Embryonic facial prominence (tissue), 1 donor: ENCODE data around the gene PGAM1.
"Not testable (repeated sequence)": the region's sequence is repeated elsewhere in the genome, so short reads cannot be mapped to it uniquely, and the experiment has no call there.

Source experiments
- DNase-seq: peaks from one replicate; pipeline ENCODE4 v3.0.0-alpha.2; 2016; ENCODE audit errors: extremely low spot score

The PGAM1 gene

DNA sequence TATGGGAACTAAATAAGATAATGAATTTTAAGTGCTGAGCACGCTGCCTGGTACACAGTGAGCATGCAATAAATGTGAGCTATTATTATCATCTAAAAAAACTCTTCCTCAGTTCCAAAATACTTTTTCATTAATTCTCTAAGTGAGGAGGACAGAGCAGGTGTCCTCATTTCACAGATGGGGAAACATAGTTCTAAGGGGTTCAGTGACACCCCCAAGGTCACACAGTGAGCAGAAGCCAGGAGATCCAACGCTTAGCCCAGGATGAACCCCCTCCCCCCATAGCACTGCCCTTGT lies 18.1 kb upstream of the PGAM1 start:
- DNase-seq: no peak

DNA sequence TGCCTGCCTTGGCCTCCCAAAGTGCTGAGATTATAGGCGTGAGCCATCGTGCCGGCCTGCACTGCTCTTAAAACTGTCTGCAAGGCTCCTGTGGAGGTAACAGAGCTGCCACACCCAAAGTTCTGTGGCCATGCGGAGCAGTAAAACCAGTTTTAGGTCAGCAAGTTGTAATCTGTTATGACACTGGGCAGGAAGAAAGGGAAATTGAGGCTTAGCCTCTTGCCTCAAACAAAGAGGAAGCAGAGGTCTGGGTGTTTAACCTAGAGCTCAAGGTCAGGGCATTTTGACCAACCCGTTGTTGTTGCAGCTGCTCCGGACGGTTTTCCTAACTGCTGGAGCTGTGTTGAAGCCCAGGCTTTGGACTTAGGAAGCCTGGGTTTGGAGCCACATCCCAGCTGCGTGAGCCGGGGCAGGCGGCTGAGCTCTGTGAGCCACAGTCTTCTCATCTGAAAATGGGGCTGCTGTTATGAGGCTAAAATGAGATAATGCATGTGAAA lies 17.4 kb upstream of the PGAM1 start:
- DNase-seq: no peak

DNA sequence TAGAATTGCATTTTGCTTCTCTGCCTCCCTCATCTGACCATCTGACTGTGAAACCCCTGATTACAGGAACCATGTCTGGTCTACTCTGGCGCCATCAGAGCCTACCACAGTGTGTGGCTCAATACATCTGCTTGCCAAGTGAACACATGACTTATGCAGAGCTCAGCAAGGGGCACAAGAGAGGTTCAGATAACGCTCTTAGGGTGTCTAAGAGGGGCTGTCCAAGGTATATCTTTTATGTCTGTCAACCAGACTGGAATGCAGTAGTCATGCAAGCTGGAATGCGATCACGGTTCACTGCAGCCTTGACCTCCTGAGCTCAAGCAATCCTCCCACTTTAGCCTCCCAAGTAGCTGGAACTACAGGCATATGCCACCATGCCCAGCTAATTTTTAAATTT lies 14.6 kb upstream of the PGAM1 start:
- no peak for DNase-seq

DNA sequence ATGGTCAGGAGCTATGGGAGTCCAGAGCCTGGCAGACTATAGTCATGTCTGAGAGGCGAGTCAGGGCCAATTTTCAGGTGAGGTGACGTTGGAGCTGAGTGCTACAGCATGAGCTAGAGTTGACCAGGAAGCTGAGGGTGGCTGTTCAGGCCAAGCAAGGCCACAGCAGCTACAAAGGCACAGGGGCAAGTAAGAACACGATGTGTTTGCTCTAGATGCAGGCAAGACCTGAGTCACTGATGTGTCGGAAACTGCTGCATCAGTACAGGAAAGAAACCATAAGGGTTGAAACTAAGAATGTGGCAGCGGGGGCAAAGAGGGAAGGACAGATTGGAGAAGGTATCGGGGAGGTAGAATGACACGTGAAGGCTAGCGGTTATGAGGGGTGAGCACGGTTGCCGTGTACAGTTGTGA lies 13.1 kb upstream of the PGAM1 start:
- DNase-seq: no peak

DNA sequence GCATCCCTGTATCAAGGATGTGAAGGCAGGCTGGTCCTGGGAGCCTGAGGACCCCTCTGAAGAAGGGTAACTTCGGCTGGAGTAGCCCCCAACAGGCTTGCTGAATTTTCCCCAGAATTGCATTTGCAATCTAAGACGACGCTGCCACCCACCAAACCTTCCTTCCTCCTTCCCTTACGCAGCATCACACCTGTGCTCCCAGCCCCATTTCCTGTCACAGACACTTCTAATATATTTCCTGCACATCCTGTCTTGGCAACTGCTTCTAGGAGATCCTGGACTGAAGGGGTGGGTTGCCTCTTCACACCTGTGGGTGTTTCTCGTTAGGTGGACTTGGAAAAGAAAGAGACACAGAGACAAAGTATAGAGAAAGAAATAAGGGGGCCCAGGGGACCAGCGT lies 9.4 kb upstream of the PGAM1 start:
- no peak for DNase-seq

DNA sequence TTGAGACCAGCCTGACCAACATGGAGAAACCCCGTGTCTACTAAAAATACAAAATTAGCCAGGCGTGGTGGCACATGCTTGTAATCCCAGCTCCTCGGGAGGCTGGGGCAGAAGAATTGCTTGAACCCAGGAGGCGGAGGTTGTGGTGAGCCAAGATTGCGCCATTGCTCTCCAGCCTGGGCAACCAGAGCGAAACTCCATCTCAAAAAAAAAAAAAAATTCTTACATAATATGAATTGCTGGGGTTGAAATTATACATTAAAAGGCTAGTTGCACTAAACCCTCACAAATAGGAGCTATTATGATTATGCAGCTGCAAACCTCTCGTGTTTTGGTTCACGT lies 2.3 kb upstream of the PGAM1 start:
- not testable (repeated sequence) for DNase-seq

DNA sequence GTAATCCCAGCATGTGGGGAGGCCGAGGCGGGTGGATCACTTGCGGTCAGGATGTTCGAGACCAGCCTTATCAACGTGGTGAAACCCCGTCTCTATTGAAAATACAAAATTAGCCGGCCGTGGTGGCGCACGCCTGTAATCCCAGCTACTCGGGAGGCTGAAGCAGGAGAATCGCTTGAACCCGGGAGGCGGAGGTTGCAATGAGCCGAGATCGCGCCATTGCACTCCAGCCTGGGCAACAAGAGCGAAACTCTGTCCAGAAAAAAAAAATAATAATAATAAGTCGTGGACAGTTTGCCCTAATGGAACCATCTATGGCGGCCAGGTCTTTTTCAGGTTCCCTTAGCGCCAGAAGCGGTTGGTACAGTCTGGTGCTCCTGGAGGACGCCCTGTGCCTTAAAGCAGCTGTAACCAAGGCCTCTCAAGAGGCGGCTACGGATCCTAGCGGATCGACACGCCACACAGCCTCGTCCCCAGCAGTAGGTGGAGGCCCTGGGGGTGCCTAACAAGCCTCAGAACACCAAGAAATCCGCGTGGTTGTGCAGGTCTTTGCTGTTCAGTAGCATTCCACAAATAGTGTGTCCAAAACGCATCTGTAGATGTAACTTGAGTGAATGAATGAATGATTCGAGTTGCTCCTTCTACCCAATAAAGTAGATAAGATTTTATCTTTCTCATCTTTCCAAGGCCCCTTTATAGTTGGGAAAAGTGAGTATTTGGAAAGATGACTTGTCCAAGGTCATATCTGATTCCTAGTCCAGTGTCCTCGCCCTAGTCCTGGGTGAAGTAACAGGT lies 982 bp downstream of the PGAM1 start:
- no peak for DNase-seq

DNA sequence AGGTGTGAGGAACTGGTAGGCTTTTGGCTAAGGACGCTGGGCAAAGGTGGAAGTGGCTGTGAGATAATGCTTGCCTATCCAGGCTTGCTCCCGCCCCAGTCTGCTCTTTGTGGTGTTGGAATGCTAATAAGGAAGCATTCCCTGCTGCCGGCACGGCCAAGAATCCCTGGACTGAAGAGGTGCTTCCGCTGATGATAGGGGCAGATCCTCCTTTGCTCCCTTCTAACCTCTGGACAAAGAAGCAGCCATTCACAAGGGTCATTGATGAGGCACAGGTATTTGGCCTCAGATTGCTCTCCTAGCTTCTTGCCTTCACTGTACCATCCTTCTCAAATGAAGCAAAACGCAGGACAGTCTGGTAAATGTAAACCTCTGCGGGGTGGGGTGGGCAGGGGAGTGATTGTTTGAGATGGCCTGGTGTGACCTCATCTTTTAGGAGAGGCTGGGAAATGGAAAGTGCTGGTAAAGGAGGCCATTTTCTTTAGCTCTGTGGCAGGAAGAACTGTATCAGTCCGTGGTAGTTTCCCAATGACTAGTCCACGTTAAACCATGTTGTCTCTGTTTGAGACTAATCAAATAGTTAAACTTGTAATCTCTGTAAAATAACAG lies 1.7 kb downstream of the PGAM1 start:
- no peak for DNase-seq

DNA sequence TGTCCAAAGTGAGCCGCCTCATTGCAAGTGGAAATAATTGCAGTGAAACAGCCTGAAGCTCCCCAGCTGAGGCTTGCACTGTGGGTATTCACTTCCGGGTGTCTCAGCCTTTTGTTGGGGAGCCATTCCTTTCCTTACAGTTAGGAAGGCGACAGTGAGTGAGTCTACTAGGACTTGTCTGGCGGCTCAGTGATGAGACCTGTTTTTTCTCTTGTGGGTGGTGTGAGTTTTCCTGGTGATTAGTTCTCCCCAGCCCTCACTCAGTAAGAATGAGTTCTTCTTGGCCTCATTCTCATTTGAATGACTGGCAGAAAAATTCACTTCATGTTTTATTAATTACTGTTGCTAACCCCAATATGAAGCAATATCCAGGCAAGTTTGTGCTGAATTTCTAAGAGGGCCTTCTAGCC lies 2.6 kb downstream of the PGAM1 start:
- no peak for DNase-seq

DNA sequence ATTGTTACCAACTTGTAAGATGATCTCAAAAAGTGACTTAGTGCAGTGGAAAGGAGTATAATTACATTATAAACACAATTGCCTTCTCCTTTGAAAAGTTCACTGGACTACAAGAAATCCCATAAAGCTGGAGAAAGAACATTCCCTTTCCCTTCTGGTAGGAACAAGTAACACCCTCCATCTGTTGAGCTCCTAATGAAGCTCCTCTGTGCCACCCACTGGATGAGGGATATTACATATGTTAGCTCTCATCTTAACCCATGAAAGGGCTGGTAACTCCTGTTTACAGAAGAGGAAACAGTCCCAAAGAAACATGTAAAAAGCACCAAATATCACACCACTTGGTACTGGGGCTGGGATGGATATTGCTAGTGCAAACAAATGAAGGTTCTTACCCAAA lies 8.1 kb downstream of the PGAM1 start:
- DNase-seq: no peak

DNA sequence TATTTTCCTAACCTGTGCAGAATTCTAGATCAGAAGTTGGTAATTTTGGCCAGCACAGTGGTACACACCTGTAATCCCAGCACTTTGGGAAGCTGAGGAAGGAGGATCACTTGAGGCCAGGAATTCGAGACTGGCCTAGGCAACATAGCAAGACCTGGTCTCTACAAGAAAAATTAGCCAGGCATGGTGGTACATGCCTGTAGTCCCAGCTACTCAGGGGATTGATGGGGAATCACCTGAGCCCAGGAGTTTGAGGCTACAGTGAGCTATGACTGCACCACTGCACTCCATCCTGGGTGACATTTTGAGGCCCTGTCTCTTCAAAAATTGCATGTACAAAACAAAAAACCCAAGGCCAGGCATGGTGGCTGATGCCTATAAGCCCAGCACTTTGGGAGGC lies 8.6 kb downstream of the PGAM1 start:
- no peak for DNase-seq

DNA sequence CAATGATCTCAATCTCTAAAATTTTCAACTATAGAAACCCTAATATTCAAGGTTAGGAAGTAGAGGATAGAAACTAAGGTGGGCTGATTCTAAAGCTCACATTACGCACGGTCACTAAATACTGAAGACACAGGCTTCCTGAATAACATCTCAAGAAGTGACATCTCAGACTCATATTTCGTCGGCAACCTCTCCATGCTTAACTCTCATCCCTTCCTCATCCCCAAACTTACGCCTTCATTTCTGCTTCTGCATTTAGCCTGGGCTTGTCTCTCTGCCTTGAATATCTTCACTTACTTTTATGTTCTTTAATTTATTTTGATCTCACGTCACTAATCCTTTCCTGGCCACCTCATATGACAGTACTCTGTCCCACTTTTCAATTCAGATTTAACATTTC lies 9.2 kb downstream of the PGAM1 start:
- DNase-seq: no peak

DNA sequence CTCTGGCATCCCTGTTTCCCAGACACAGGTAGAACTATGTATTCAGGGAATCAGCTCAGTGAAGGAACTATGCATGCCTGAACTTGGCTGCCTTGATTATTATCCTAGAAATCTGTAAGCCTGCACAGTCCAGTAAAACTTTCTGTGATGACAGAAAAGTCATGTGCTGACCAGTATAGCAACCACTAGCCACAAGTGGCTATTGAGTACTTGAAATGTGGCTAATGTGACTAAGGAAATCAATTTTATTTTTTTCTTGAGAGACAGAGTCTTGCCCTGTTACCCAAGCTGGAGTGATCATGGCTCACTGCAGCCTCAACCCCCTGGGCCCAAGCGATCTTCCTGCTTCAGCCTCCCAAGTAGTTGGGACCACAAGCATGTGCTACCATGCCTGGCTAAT lies 16.3 kb downstream of the PGAM1 start:
- DNase-seq: no peak

DNA sequence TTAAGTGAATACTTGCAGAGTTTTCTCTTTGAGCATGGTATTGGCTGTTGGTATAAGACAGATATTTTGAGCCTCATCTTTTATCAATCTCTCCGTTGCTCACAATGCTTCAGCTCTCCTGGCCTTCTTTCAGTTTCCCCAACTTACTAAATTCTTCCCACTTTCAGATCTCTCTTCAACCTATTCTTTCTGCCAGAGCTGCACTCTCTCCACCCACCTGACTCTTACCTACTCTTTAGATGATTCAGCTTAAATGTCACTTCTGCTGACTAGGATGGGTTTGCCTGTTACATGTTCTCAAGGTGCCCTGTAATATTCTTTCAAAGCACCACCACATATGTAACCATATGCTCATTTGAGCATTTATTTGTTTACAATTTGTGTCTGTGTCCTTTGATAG lies 18.2 kb downstream of the PGAM1 start:
- DNase-seq: no peak

DNA sequence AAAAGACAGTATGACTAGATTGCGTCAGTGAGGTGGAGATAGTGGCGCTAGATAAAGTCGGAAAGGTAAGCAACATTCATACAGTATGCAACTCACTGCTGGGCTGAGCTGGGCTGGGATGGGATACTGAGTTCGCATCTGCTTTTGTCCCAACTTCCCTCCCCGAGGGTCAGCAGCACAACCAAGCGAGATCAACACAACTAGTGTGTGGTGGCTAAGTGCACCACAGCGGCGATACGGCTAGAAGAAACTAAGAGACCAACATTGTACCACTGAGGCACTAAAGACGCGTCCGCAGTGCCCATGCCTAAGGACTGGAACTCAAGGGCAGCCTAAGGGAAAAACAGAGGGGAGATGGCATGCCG lies 19.3 kb downstream of the PGAM1 start:
- DNase-seq: no peak

DNA sequence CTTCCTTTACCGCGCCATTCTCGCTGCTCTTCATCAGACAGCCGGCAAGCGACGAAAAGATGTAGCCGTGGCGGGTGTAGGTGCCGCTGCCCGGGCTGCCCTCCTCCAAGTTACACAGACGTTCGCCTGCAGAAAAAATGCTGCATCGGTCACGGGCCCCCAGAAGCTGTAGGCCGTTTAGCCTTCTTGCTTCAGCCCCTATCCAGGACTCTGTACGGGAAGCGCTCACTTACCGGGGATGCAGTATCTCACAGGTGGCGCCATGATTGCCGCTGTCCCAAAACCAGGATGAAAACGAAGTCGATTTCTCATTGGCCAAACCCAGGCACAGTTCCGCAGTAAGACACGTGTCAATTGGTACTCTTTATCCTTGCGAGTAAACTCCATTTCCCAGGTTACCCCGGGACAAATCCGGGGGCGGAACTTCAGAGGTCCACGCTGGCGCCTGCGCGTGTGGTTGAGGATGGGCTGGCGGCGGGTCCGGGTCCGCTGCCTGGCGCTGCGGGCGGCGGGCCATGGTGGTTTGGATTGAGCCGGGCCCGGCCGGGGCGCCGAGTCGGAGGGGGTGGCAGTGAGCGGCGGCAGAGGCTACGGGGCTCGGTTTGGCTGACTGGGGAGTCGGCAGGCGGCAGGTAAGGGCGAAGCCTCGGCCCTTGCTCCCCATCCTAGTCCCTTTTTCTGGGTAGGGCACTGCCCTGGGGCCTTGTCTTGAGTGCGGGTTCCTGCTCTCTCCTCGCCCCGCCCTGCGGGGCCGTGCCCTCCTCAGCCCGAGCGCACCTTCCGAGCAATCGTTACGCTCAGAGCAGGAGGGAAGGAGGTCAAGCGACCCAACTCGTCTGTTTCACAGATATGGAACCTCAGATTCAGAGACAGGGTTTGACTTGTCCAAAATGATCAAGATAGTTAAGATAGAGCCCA lies 20.0 kb downstream of the PGAM1 start, which contains the start of the genes EXOSC1 and ZDHHC16:
Gene EXOSC1, minus strand, starts transcription at position 285 of the 918 bp plus-strand sequence. Its CDS starts 21 bp downstream, at position 264.
Gene ZDHHC16, plus strand, starts transcription at position 454 of the 918 bp plus-strand sequence. CDS start 5,501 bp downstream, outside the sequence.
- DNase-seq: peak; percentile 95

DNA sequence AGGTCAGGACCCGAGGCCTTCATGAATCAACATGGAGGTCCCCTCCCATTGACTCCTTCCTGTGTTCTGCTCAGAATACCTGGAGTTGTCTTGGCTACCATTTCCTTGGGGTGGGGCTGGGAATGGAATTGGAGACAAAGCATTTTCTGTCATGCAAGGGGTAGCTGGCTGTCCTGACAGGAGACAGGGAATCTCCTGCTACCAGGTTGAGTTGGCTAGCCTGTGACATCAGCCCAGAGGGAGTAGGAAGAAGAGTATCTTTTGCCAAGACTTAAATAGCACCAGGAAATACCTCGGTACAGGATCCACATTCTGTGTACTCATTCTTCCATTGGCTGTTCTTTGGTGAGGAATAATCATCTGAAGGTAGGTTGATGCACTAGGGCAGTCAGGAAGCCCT lies 24.8 kb downstream of the PGAM1 start:
- DNase-seq: no peak

DNA sequence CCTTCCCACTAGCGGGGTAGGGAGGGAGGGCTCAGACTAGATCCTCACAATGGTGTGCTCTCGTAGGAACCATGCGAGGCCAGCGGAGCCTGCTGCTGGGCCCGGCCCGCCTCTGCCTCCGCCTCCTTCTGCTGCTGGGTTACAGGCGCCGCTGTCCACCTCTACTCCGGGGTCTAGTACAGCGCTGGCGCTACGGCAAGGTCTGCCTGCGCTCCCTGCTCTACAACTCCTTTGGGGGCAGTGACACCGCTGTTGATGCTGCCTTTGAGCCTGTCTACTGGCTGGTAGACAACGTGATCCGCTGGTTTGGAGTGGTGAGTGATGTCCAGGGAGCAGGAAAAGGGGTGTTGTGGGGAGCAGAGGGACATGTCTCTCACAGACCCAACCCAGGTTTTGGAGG lies 25.6 kb downstream of the PGAM1 start:
- DNase-seq: no peak

DNA sequence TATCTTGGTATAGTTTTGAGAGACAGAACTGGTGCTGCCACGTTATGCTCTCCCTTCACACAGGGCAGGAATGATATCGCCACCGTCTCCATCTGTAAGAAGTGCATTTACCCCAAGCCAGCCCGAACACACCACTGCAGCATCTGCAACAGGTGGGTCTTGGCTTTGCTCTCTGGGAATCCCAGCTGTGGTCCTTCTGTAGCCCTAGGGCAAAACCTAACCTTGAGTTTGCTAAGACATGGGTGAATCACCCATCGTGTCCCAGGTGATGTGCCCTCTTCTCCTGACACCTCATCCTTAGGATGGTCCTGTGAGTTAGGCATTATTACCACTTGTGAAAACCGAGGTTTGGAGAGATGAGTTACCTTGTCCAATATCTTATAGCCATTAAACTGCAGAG lies 26.4 kb downstream of the PGAM1 start:
- DNase-seq: no peak

DNA sequence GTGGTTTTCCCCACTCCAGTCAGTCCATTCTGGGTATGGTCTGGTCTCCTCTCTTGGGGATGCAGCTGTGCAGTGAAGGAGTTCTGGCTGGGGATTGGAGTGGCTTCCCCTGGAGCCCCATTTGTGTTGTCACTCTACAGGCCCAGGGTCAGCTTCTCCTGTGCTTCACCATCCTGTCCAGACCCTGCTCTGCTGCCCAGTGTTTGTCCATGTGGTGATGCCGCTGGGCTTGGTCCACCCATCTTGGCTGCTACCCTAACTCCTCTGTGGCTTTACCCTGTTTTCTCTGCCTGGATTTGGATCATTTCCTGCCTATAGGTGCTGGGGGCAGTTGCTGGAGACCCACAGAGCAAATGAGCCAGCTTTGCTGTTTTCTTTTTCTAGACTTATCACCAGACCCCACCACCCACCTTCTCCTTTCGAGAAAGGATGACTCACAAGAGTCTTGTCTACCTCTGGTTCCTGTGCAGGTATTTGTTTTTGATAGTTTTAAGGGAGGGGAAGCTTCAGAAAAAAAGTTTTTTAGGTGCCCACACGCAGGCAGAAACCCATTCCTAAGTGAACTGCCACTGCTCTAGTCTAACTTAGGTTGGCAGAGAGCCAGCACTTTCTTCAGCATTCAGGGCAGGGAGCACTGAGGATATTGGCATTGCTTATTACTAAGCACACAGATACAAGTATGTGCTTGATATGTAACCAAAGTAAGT lies 28.5 kb downstream of the PGAM1 start:
- no peak for DNase-seq

DNA sequence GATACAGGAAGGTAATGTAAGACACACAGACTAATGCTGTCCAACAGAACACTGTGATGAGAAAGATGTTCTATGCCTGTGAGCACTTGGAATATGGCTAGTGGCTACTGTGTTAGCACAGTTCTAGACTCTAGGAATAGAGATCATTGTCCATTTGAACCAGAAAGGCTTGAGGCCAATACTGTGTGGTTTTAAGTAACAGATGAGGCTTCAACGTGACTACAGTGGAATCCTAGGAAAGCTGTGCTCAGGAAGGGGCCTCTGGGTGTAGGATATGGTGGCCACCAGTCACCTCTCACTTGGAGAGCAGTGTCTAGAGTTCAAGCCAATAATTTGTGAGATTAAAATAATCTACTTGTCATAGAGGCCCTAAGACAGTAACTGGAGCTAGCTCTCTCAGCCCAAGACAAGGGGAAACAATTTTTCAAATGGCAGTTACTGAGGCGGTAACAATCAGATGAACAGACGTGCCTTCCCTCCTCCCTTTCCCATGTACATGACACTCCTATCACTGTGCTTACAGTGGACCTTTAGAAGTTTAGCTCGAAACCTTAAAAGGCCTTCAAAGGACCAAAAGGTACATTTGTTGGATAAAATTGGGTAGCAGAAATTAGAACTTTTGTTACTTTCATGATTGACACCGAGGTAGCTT lies 30.2 kb downstream of the PGAM1 start:
- DNase-seq: no peak
